GM12801 (cell line): ENCODE data around the gene PCDH1.

Source experiments
- CTCF ChIP-seq: IDR thresholded peaks from one replicate; pipeline ENCODE4 v1.5.1; 2011; ENCODE audit warnings: control low read depth; ENCODE audit not compliant: insufficient read length; ENCODE audit errors: extremely low read depth

Gene PCDH1

DNA sequence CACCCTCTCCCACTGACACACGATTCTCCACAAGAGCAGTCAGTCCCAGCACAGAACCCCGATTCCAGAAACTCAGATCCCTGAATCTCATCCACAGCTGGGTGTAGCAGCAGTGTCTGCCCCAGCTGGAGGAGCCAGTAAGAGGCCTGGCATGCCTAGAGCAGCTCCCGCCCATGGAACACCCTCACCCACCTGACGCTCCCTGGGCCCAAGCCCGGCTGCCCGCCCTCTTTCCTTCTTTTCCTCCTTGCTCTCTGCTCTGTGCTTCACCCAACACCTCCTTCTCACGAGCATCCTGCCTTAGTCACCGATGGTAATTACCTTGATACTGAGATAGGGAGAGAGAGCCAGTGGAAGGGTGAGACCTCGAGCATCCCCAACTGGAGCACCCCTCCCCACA is 8.7 kb downstream of the PCDH1 start:
- no peak for TF ChIP-seq CTCF

- TF ChIP-seq CTCF, result no peak
Measured at GRCh38 chr5:141869040-141869439, 9.2 kb downstream of the PCDH1 start.

GRCh38 chr5:141868541-141868940 is 9.7 kb downstream of the PCDH1 start:
- no peak for TF ChIP-seq CTCF

DNA sequence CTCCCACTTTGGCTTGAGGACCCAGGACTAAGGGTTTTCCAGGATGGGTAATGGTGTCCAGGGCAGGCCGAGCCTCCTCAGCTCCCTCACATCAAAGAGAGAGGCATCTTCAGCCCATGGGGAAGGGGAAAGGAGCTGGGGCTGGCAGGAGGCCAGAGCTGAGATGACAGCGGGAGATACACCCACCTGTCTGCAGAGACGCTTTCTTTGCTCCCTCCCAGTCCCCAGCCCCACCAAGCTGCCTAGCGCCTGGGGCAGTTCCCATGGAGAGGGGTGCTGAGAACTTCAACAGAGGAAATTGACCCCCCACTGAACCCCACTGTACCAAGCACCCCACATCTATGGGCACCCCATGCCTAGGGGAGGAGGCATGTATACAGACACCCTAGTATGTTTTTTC is 10.6 kb downstream of the PCDH1 start:
- TF ChIP-seq CTCF, result no peak

- TF ChIP-seq CTCF, result no peak
Measured at GRCh38 chr5:141867139-141867538, 11.1 kb downstream of the PCDH1 start.

- no peak for TF ChIP-seq CTCF
Measured at GRCh38 chr5:141866096-141866495, 12.1 kb downstream of the PCDH1 start.

DNA sequence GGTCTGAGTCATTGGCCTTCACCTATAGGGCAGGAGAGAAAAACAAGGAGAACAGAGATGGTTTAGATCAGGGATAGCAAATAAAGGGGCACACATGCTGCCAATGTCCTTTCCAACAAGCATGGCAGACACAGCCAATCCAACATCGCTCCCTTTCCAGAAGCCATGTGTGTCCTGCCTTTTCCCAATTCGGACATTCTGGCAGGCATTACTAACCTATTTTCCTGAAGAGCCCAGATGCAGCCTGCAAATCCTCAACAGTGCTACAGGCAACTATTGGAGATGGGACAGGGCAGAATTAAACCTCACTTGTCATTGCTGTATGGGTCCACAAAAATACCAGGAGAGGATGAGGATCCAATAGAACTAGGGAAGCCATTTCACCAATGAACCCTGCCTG is 12.8 kb downstream of the PCDH1 start:
- no peak for TF ChIP-seq CTCF
